ENCODE data around the gene ZNF599. TPM values are rescaled to one million over a fixed set of nuclear protein-coding genes. Genes with fewer than 3 reads are reported as not detected.

Gene ZNF599
- total and polyA plus RNA-seq, 2 experiments from 2014 or later: 3.6 to 6.0 TPM

GRCh38 chr19:34773555-34773864 lies 495 bp upstream of the ZNF599 start:
- no peaks in the 10 kb centered on the region for H4K20me1 ChIP-seq (replicated peaks; ENCODE audit: insufficient read depth)
- peak overlapping the region; percentile 85 for H3K4me3 ChIP-seq
- ATAC-seq: no peak
- peaks cover 12% of the 10 kb centered on the region for H3K27me3 Mint-ChIP-seq (ENCODE audit: insufficient read depth, low read depth, poor library complexity)
- H3K27ac Mint-ChIP-seq: no peak overlapping the region
- peaks cover 15% of the 10 kb centered on the region for H3K9me3 Mint-ChIP-seq
- no peaks in the 10 kb centered on the region for H3F3A ChIP-seq (replicated peaks; ENCODE audit: low read depth)
- no peaks in the 10 kb centered on the region for H3K79me2 ChIP-seq (replicated peaks; ENCODE audit: insufficient read depth)
- no peak overlapping the region for H3K27ac ChIP-seq (ENCODE audit: low read depth)
- no peaks in the 10 kb centered on the region for H3K36me3 ChIP-seq (ENCODE audit: insufficient read depth)
- no peak for DNase-seq (ENCODE audit: low spot score)
- H3K4me1 Mint-ChIP-seq: peaks cover 8% of the 10 kb centered on the region
- H2AFZ ChIP-seq: 0 out of 2 replicates have a peak overlapping the region, but pooled peaks have one; percentile 18
- peak overlapping the region; percentile 86 for H3K4me3 Mint-ChIP-seq
- peaks cover 7% of the 10 kb centered on the region; the same call in 1 of the 2 replicates for H3K27me3 ChIP-seq (ENCODE audit: insufficient read depth)
- H3K36me3 Mint-ChIP-seq (ENCODE audit: low read depth): no peaks in the 10 kb centered on the region; the same call in 2 of the 3 replicates
- TF ChIP-seq ZNF331 (CRISPR knock-in tag; IDR thresholded peaks at IDR 0.05; ENCODE audit: low read depth) (no peak), CTCF (conservative IDR thresholded peaks at IDR 0.05; ENCODE audit: low read depth in 2 of 2) (no peak), ETS1 (IDR thresholded peaks at IDR 0.05) (no peak), STAT1 (IDR thresholded peaks at IDR 0.05; ENCODE audit: unreplicated experiment) (no peak), POLR2AphosphoS5 (IDR thresholded peaks at IDR 0.05; ENCODE audit: low read depth) (no peak), ZNF114 (CRISPR knock-in tag; IDR thresholded peaks at IDR 0.05) (no peak), EZH2phosphoT487 (IDR thresholded peaks at IDR 0.05; ENCODE audit: unreplicated experiment) (no peak), JUNB (IDR thresholded peaks at IDR 0.05; ENCODE audit: unreplicated experiment) (no peak), REST (IDR thresholded peaks at IDR 0.05; ENCODE audit: unreplicated experiment) (no peak), EZH2 (IDR thresholded peaks at IDR 0.05; ENCODE audit: low read depth, unreplicated experiment) (no peak), CREB1 (CRISPR knock-in tag; IDR thresholded peaks at IDR 0.05; ENCODE audit: low read depth) (no peak), NANOG (IDR thresholded peaks at IDR 0.05; ENCODE audit: borderline replicate concordance) (no peak), ZNF462 (CRISPR knock-in tag; IDR thresholded peaks at IDR 0.05) (no peak)
- no peaks in the 10 kb centered on the region; the same call in 1 of the 2 replicates for H3K4me1 ChIP-seq (ENCODE audit: insufficient read depth)
- H3K9me2 ChIP-seq (ENCODE audit: insufficient read depth): peaks cover 10% of the 10 kb centered on the region; the same call in 1 of the 2 replicates
- peak overlapping the region; percentile 96 for H3K4me2 ChIP-seq

Data from GM23338 (cell line).